ENCODE data around the gene C9orf72. TPM values are rescaled to one million over a fixed set of nuclear protein-coding genes. Genes with fewer than 3 reads are reported as not detected.

The C9orf72 gene
- total and polyA plus RNA-seq, 2 experiments from 2014 or later, result 11.6 to 27.8 TPM

- peaks cover 11% of the 10 kb centered on the region for H3K4me1 Mint-ChIP-seq
- 0 out of 2 replicates have a peak overlapping the region, but pooled peaks have one; percentile 1 for H3K27ac Mint-ChIP-seq
- H3K36me3 ChIP-seq (ENCODE audit: insufficient read depth), result no peaks in the 10 kb centered on the region
- peaks cover 5% of the 10 kb centered on the region for H3K27me3 Mint-ChIP-seq (ENCODE audit: insufficient read depth, low read depth, poor library complexity)
- H3K27me3 ChIP-seq (ENCODE audit: insufficient read depth), result no peaks in the 10 kb centered on the region
- H3K9me3 Mint-ChIP-seq, result no peaks in the 10 kb centered on the region
- no peak overlapping the region for H3K4me3 ChIP-seq
- peaks cover 9% of the 10 kb centered on the region; the same call in 1 of the 2 replicates for H3K4me1 ChIP-seq (ENCODE audit: insufficient read depth)
- H3K27ac ChIP-seq (ENCODE audit: low read depth), result no peak overlapping the region
- no peaks in the 10 kb centered on the region for H3K79me2 ChIP-seq (replicated peaks; ENCODE audit: insufficient read depth)
- no peak overlapping the region for H3K4me3 Mint-ChIP-seq
- no peak for TF ChIP-seq ZNF462 (CRISPR knock-in tag; IDR thresholded peaks at IDR 0.05)
- TF ChIP-seq ZNF331 (CRISPR knock-in tag; IDR thresholded peaks at IDR 0.05; ENCODE audit: low read depth), result no peak
- no peak for TF ChIP-seq ETS1 (IDR thresholded peaks at IDR 0.05)
- no peak for TF ChIP-seq REST (IDR thresholded peaks at IDR 0.05; ENCODE audit: unreplicated experiment)
- no peak for TF ChIP-seq ZNF114 (CRISPR knock-in tag; IDR thresholded peaks at IDR 0.05)
- no peak for TF ChIP-seq EZH2phosphoT487 (IDR thresholded peaks at IDR 0.05; ENCODE audit: unreplicated experiment)
- no peak for TF ChIP-seq STAT1 (IDR thresholded peaks at IDR 0.05; ENCODE audit: unreplicated experiment)
- TF ChIP-seq NANOG (IDR thresholded peaks at IDR 0.05; ENCODE audit: borderline replicate concordance), result no peak
- no peak for TF ChIP-seq POLR2AphosphoS5 (IDR thresholded peaks at IDR 0.05; ENCODE audit: low read depth)
- TF ChIP-seq CTCF (conservative IDR thresholded peaks at IDR 0.05; ENCODE audit: low read depth in 2 of 2), result no peak
- TF ChIP-seq JUNB (IDR thresholded peaks at IDR 0.05; ENCODE audit: unreplicated experiment), result no peak
- TF ChIP-seq CREB1 (CRISPR knock-in tag; IDR thresholded peaks at IDR 0.05; ENCODE audit: low read depth), result no peak
- TF ChIP-seq EZH2 (IDR thresholded peaks at IDR 0.05; ENCODE audit: low read depth, unreplicated experiment), result no peak
- no peaks in the 10 kb centered on the region for H3K36me3 Mint-ChIP-seq (ENCODE audit: low read depth)
- no peak overlapping the region for H3K4me2 ChIP-seq
- no peaks in the 10 kb centered on the region for H3F3A ChIP-seq (replicated peaks; ENCODE audit: low read depth)
- peak; percentile 63 for ATAC-seq
- no peaks in the 10 kb centered on the region for H3K9me2 ChIP-seq (ENCODE audit: insufficient read depth)
- peak overlapping the region; percentile 72 for H2AFZ ChIP-seq
- H4K20me1 ChIP-seq (replicated peaks; ENCODE audit: insufficient read depth), result no peaks in the 10 kb centered on the region
- DNase-seq (ENCODE audit: low spot score), result no peak
Measured at GRCh38 chr9:27600256-27600655, 27.0 kb upstream of the C9orf72 start.
